NCI-H774 (cell line): ENCODE results near the gene GXYLT2.
"Not testable (repeated sequence)": the region's sequence is repeated elsewhere in the genome, so short reads cannot be mapped to it uniquely, and the experiment has no call there.

ENCODE experiments used
- DNase-seq: peaks from one replicate; lab custom pipeline; 2025; lab: John Stamatoyannopoulos, UW

The GXYLT2 gene

GRCh38 chr3:72892870-72893269 is 5.0 kb downstream of the GXYLT2 start:
- no peak for DNase-seq

DNA sequence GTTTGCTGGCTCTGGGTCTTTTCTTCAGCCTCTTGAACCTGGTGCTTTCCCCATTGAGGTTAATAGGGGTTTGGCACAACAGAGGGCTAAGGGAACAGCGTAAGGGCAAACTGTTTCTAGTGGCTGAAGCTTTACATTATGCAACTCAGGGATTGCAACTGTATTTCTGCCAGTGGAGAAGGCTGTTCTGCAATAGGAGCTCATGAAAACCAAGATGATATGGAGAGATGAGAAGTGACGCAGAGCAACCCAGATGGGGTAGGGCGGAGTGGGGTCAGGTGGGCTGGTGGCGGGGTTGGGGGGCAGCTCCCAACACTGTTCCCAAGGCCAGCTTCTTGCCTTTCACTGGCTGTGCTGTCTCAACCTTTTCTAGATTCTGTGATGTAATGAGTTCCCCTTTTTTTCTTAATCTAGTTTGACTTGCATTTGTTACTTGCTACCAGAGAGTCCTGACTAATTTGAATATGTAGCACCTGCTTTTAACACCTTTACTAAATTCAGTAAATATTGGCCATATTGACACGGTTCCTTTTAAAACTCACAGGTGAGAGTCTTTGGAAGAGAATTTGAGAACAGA is 7.2 kb downstream of the GXYLT2 start:
- DNase-seq: no peak

DNA sequence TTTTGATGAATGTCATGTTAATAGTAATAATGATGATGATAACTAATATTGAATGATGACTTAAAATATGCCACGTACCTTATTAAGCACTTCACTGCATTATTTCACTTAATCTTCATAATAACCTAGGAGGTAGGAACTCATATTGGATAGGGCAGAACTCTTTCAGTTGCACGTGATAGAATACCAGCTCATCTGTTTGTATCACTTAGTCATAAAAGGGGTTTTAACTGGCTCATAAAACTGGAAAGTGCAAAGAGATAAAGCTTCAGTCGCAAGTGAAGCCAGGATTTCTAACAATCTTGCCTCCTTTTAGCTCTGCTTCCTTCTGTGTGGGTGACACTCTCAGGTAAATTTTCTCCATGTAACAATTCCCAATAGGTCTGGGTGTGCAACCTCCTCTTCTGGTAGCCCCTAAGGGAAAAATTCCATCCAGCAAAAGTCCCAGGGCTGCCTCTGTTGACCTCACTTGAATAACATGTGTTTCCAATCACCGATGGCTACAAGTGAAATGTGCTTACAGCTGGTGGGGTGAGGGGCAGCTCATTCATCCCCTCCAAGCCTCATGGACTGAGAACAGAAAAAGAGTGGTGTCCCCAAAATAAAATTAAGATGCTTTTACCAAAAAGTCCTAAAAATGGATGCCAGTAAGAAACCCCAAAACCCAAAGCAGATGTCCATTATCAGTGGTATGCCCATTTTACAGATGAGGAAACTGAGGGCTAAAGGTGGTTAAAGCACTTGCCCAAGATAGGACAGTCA is 9.3 kb downstream of the GXYLT2 start:
- no peak for DNase-seq

GRCh38 chr3:72897758-72898007 is 9.8 kb downstream of the GXYLT2 start:
- DNase-seq: no peak

- no peak for DNase-seq
Observed at GRCh38 chr3:72899349-72899765, 11.5 kb downstream of the GXYLT2 start.

DNA sequence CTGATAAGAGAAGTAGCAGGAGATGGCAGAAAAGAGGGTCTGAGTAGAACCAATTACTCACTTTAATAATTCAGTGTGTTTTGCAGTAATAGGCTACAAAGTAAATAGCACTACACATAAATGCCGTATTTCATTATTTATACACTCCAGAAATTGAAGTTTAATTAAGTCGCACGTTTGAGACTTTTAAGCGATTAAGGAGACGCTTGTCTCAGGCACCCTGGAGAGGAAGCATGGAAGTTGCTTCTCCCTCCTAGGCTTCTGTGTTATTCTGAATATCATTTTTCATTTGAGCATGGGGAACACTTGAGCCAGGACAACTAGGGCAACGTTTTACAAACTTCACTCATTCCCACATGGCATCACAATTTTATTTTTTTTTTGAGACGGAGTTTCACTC is 12.2 kb downstream of the GXYLT2 start:
- DNase-seq: no peak

DNA sequence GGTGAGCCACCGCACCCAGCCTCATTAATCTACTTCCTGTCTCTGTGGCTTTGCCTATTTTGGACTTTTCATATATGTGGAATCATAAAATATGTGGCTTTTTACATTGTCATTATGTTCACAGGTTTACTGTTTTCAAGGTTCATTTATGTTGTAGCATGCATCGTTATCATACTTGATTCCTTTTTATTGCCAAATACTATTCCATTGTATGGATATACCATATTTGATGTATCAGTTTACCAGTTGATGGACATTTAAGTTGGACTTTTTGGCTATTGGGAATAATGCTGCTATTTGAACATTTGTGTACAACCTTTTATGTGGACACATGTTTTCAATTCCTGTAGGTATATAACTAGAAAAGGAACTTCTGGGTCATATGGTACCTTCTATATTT is 14.0 kb downstream of the GXYLT2 start:
- no peak for DNase-seq

DNA sequence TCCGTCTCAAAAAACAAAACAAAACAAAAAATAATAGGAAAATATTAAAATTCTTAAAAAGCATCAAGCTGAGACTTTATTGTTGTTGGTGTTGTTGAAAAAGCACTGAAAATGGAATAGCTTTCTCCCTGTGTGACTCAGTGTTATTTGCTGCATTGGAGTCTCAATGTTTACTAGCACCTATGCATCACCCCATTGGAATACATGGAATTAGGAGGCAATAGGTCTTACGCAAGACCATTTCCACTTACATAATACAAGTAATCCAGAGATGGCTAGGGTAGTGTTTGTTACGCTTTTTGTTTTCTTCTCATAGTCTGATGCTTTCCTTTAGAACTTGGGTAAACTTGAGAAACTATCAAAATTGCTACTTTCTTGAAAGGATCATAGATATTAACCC is 15.2 kb downstream of the GXYLT2 start:
- no peak for DNase-seq

- DNase-seq: no peak
Observed at GRCh38 chr3:72904163-72904562, 16.3 kb downstream of the GXYLT2 start.

DNA sequence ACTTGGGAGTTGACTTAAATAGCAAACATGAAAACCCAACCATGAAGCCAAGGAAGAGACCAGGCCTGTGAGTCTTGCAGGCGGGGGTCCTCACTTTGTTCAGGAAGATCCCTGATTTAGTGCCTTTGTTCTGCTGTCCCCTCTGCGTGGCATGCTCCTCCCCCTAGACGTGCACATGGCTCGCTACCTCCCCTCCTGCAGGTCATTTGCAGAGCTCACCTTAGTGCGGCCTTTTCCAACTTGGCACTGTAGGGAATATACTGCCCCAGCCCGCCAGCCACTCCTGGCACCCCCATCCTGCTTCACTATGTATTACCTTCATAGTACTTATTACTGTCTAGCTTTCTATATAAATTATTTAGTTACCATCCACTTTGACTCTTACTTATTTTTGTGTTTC is 18.3 kb downstream of the GXYLT2 start:
- DNase-seq: no peak

- no peak for DNase-seq
Observed at GRCh38 chr3:72907131-72907711, 19.4 kb downstream of the GXYLT2 start.

DNA sequence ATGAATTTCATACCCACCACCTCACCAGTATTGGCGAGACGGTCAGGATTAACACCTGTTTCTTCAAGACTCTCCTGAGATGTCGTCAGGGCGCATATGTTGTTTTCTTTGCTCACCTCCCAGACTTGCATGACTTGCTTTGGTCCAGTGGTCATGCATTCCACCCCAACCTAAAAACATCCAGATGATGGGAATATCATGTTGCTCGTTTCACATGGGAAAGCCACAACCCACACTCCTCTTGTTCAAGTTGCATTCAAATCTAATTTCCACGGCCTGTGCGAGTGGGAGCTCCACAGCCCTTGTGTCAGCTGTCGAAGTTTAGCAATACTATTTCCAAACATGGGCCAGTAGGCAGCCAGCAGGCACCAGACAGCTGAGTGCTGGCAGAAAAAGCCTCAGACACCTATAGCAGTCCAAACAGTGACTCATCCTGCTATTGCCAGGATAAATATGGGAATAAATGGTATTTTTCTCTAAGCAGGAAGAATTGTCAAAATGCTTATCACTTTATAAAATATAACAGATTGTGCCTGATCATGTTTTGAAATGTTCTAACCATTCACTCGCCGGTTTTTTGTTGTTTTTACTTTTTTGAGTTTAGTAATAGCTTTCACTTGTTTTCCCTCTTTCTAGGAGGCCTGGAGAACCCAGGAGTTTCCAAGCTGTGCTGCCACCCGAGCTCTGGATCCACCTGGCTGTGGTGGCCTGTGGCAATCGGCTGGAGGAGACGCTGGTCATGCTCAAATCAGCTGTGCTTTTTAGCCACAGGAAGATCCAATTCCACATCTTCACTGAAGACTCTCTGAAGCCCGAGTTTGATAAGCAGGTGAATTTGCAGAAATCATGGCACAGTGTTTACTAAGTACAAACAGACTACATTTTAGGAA is 20.1 kb downstream of the GXYLT2 start:
- no peak for DNase-seq

GRCh38 chr3:72909591-72909990 is 21.7 kb downstream of the GXYLT2 start:
- no peak for DNase-seq

DNA sequence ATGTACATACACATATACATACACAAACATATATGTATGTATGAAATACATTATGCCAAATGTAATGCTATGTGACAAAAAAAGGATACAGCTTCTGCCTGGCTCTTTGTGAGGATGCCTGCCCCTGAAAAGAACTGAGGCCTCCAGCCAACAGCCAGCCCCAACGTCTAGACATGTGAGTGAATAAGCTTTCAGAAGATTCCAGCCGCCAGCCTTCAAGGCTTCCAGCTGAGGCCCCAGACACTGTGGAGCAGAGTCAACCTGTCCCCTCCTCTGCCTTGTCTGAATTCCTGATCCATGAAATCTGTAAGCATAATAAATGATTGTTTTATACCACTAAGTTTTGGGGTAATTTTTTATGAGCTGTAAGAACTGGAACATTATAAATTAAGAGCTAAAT is 24.7 kb downstream of the GXYLT2 start:
- no peak for DNase-seq

DNA sequence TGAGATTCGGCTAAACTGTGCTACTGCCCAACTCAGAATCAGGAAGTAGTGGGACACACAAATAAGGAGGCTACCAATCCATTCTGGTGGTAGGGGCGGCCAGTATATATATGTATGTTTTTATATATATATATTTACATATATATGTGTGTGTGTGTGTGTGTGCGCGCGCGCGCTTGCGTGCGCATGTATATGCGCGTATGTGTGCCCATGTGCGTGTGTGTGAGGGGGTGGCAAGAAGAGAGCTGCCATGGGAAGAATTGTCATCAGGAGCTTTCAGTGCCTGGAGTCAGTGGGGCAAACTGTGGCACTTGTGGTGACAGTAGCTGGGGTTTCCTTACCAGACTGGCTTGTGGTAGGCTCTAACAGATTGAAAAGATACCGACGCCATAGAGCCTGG is 26.5 kb downstream of the GXYLT2 start:
- no peak for DNase-seq

DNA sequence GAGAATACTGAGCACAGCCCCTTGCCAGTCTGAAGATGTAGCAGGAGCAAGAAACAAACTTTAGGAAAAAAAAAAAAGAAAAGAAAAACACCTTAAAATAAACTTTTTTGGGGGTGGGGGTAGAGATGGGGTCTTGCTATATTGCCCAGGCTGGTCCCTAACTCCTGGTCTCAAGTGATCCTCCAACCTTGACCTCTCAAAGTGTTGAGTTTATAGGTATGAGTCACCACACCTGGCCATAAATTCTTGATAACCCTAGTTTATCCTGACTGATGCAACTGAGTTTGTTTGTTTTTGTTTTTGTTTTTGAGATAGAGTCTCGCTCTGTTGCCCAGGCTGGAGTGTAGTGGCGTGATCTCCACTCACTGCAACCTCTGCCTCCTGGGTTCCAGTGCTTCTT is 28.4 kb downstream of the GXYLT2 start:
- DNase-seq: no peak

DNA sequence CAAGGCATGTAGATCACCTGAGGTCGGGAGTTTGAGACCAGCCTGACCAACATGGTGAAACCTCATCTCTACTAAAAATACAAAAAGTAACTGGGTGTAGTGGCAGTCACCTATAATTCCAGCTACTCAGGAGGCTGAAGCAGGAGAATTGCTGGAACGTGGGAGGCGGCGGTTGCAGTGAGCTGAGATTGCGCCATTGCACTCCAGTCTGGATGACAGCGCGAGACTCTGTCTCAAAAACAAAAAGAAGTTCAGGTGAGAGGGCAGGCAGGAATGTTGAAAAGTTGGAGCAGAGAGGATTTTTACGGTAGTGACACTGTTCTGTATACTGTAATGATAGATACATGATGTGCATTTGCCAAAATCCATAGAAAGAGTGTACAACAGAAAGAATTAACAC is 31.7 kb downstream of the GXYLT2 start:
- no peak for DNase-seq

DNA sequence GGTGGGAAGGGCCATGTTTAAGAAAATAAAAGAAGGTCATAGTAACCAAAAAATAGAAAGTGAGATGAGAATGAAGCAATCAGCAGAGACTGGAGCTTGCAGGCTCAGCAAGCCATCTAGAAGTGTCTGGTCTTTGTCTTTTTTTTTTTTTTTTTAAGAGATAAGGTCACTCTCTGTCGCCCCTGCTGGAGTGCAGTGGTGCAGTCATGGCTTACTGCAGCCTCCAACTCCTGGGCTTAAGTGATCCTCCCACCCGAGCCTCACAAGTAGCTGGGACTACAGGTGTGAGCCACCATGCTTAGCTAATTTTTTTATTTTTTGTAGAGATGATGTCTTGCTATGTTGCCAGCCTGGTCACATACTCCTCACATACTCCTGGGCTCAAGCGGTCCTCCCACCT is 36.2 kb downstream of the GXYLT2 start:
- DNase-seq: no peak

DNA sequence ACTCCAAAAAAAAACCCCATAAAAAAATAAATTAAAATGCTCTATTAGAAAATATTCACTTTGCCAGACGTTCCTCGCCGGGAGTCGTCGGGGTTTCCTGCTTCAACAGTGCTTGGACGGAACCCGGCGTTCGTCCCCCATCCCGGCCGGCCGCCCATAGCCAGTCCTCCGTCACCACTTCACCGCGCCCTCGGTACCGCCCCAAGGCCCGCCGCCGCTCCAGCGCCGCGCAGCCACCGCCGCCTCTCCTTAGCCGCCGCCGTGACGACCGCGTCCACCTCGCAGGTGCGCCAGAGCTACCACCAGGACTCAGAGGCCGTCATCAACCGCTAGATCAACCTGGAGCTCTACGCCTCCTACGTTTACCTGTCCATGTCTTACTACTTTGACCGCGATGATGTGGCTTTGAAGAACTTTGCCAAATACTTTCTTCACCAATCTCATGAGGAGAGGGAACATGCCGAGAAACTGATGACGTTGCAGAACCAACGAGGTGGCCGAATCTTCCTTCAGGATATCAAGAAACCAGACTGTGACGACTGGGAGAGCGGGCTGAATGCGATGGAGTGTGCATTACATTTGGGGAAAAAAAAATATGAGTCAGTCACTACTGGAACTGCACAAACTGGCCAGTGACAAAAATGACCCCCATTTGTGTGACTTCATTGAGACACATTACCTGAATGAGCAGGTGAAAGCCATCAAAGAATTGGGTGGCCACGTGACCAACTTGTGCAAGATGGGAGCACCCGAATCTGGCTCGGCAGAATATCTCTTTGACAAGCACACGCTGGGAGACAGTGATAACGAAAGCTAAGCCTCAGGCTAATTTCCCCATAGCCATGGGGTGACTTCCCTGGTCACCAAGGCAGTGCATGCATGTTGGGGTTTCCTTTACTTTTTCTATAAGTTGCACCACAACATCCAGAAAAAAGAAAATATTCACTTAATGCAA is 41.2 kb downstream of the GXYLT2 start:
- DNase-seq: not testable (repeated sequence)

DNA sequence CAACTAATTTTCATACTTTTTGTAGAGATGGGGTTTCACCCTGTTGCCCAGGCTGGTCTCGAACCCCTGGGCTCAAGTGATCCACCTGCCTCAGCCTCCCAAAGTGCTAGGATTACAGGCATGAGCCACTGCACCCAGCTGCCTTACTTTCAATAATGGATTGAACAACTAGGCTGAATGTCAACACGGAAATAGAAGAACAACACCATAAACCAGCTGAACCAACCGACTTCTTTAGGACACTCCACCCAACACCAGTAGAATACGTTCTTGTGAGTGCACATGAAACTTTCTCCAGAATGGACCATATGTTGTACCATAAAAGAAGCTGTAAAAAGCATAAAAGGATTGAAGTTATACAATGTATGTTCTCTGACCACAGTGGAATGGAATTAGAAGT is 42.9 kb downstream of the GXYLT2 start:
- no peak for DNase-seq

GRCh38 chr3:72932416-72932815 is 44.6 kb downstream of the GXYLT2 start:
- no peak for DNase-seq
